HG03558 (cell line): Measurements from ENCODE around the gene SCAF8.

Source experiments
- ATAC-seq: cut with Tn5 transposase; IDR thresholded peaks from one replicate; pipeline ENCODE4 v1.9.1; 2021; ENCODE audit warnings: moderate number of reproducible peaks; ENCODE audit not compliant: unreplicated experiment; ENCODE audit errors: extremely low read depth

SCAF8 gene

DNA sequence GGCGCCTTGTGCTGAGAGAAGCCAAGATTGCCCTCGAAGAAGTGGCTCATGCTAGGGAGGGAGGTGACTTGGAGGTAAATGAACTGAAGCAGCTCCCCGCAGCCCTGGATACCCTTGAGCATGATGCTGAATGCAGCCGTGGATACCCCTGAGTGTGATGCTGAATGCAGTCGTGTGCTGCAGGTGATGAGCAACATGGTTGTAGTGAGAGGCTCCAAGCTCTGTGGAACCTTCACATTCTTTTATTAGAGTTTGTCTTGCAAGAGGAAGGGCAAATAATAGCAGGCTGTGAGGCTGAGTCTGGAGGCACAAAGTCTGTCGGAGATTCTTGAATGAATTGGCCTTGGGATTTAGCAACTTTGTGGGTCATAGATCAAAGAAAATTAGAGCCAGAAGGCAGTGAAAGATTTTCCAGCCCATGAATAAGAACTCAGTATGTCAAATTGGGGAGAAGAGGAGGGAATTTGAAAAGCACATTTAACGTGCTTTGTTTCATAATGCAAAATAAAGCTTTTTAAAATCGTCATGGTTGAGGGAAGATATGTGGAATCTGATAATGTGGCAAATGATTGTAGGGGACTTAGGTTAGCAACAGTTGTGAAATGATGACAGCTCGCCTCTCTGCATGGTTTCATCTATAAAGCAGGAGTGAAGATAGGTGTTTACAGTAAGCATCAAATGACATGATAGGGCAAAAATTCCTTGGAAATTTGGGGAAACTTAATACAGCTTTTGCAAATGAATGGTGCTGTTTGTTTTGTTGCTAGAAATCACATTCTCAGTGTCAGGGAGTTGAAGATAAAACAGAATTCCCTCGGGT lies 141.8 kb downstream of the SCAF8 start:
- ATAC-seq: no peak

DNA sequence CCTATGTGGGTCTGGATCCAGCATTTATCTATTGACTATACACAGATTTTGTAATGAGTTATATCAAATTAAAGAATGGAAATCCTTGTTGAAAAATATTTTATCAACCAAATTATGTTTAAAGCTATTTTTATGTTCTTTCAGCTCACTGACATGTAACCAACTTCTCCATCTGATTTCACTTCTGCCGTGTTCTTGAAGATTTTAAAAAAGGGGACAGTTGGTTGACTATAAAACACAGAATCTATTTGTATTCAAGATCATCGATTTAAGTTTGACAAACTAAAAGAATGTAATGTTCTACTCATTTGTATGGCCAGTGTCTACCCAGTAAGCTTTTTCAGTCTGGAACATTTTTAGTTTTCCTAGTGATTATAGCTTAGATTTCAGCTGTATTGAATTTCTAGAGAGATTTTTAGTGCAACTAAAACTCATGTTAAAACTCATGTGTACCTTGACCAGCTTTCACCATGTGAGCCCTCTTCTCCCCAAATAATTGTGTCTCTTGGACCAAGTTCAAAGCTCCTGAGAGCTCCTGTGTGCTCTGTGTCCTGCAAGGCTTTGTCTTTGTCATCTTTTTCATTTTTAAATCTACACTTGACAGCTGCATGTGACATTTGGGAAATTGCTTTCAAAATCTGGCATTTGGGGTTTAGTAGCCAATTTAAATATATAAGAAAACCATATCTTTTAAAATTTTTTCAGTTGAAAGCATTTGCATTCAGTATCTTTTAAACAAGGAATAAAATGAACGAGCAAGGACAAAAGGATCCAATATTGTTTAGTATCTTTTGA lies 143.5 kb downstream of the SCAF8 start:
- ATAC-seq: no peak

DNA sequence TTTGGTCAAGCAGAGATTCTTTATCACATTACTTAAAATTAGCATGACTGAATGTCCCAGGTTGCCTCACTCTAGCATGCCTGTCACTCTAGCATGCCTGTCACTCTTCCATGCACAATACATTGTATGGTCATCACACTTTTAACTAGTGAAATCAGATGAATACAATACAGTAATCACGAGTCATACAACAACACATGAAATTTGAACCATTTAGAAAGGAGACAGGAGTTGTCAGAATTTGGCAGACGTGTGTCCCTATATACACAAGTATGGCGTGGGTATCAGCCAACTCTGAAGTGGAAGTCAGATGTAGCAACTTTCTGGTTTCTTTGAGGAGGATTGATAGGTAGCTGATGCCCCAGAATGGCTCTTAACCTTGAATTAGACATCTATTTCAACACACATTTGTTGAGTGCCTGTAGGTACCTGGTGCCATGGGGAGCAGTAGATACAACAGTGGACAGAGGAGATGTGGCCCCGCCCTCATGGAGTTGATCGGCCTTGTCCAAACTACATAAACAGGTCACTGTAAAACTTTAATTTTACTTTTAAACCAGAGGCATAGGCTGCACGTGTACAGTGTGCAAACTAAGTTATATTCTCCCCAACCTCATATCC lies 145.8 kb downstream of the SCAF8 start:
- ATAC-seq: no peak

DNA sequence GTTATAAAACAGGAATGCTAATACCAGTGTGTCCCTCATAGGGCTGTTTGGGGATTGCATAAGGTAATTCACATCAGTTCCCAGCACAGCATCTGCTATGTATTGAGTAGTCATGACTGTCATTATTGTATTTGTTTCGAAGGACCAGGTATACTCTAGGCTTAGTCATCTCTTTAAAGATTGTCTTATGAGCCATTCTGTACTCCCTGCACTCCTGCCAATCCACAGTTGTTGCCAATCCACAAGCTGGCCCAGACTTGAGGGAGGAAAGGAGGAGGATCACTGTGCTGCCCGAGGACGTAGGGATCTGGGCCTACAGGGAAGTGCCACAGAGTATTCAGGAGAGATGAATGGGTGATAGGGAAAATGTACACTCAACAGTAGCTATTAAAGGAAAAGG lies 148.9 kb downstream of the SCAF8 start:
- no peak for ATAC-seq
